NT2/D1 (cell line): ENCODE measurements around the gene MAP2.

ENCODE experiments used
- YY1 ChIP-seq: IDR thresholded peaks from 2 replicates; pipeline ENCODE4 v1.6.1; 2011; ENCODE audit not compliant: insufficient read length, insufficient read depth
- ZNF274 ChIP-seq: IDR thresholded peaks from 2 replicates; pipeline ENCODE4 v1.6.1; 2011; ENCODE audit warnings: mild to moderate bottlenecking, low read depth, low read length

DNA sequence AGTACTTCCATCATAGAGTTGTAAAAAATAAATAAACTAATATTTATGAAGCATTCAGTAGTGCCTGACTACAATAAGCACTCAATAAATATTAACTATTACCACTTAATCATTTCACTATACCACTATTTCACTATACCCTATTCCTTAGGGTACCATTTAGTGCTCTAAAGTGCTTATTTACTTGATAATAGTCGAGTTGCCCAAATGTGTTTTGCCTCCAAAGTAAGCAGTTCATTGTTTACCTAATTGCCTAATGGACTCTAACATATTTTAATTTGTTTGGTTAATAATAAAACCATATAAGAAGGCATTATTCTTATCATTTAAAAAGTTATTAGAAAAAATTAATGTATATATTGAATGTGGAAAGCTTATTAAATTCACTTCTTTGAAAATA, 33.0 kb upstream of the MAP2 start:
- TF ChIP-seq YY1 (no peak), ZNF274 (no peak)
